Urinary bladder (tissue), 4 donors: ENCODE measurements around the gene SALL2. TPM values are rescaled to one million over a fixed set of nuclear protein-coding genes. Genes with fewer than 3 reads are reported as not detected.
A peak's percentile ranks its signal among the peaks of the same experiment; 100 is the strongest.

Experiments used
- DNase-seq: peaks from one replicate; pipeline ENCODE4 v3.0.0-alpha.2; 2015; ENCODE audit errors: extremely low spot score
- H3K27ac ChIP-seq: one replicate; pipeline ENCODE4 v1.5.1; 2013; ENCODE audit warnings: low read depth, mild to moderate bottlenecking, moderate library complexity
- H3K36me3 ChIP-seq: one replicate; pipeline ENCODE4 v1.6.1; 2013; ENCODE audit warnings: mild to moderate bottlenecking, moderate library complexity; ENCODE audit not compliant: insufficient read depth
- H3K4me1 ChIP-seq: one replicate; pipeline ENCODE4 v1.6.1; 2013; ENCODE audit warnings: mild to moderate bottlenecking, moderate library complexity; ENCODE audit not compliant: insufficient read depth
- H3K4me3 ChIP-seq: one replicate; pipeline ENCODE4 v1.5.1; 2013; ENCODE audit warnings: low read depth, low read length
- WGBS: extraction: QIAGEN DNeasy Blood & Tissue Kit; methylation state at CpG from one replicate; pipeline ENCODE4 v1.1.7; 2013; 5-methylcytosine and 5-hydroxymethylcytosine counted together
- polyA plus RNA-seq: library from polyadenylated mRNA; stranded (reverse); fragments of 200-250 nt; gene quantifications from one replicate; pipeline ENCODE4 v1.2.3, GENCODE V29; 2013
- total RNA-seq: library from RNA; depleted of rRNA; stranded (reverse); fragments of >200 nt; gene quantifications from one replicate; pipeline ENCODE4 v1.2.3, GENCODE V29; 2014
- donor health status: healthy with polysubstance abuse.
- donor health status: healthy.

SALL2 gene
- total and polyA plus RNA-seq, 2 donors, result 6.4 to 11.9 TPM

DNA sequence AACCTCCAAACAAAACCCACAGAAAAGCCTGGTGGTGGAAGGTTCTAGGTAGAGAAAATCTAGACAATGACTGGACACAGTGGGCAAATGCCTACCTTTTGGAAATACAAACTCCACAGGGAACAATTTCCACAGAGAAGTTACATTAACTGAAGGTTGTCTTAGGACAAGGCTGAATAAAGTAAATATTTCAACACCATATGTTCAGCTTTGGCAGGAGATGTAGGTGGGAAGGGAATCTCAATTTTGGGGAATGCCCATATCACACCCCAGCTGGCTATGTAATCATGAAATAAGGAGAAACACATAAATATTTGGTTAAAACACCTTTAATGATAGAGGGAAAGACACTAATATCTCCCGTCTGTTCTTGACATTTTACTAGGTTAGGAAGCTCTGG is 5.4 kb downstream of the SALL2 start:
- Histone ChIP-seq H3K4me3 (no peak overlapping the region), H3K27ac (no peak overlapping the region), H3K36me3 (no peaks in the 10 kb centered on the region), H3K4me1 (no peaks in the 10 kb centered on the region)
- DNase-seq, result no peak
- WGBS, result 74% methylated on average over 1 of the region's 1 CpG

DNA sequence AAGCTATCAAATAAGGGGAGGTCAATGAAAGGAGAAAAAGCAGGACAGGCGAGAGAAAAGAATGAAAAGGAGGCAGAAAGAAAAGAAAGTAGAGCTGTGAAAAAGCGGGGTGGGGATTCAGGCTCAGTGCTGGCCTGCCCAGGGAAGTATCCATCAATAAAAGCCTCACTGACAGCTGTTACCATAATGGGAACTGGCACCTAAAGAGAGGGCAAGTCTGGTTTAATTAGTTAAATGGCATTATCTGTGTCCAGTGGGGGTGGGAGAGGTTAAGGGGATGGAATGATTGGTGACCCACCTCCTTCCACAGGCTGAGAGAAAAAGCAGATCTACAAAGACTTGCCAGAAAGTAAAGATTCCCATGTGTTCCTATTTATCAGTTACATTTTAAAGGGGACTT is 7.4 kb downstream of the SALL2 start:
- Histone ChIP-seq H3K4me1 (no peaks in the 10 kb centered on the region), H3K4me3 (no peak overlapping the region), H3K27ac (no peak overlapping the region), H3K36me3 (no peaks in the 10 kb centered on the region)
- WGBS, result 69% methylated on average over 2 of the region's 2 CpGs
- no peak for DNase-seq

DNA sequence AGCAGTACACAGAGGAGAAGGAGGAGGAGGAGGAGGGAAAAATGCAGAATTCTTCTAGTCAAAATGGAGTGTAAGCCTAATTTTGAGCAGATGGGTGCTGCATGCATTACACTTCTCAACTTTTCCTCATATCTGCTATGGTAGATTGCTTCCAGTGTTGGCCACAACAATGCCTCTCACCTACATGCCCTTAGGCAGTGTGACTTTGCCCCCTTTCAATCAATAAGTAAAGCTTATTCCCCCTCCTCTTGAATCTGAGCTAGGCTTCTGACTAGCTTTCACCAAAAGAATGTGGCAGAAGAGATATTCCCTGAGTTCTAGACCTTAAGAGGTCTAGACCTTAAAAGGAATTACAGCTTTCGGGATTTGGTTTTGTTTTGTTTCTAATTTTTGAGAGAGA is 11.8 kb downstream of the SALL2 start:
- 88% methylated on average over 1 of the region's 1 CpG for WGBS
- H3K27ac ChIP-seq, result no peak overlapping the region

DNA sequence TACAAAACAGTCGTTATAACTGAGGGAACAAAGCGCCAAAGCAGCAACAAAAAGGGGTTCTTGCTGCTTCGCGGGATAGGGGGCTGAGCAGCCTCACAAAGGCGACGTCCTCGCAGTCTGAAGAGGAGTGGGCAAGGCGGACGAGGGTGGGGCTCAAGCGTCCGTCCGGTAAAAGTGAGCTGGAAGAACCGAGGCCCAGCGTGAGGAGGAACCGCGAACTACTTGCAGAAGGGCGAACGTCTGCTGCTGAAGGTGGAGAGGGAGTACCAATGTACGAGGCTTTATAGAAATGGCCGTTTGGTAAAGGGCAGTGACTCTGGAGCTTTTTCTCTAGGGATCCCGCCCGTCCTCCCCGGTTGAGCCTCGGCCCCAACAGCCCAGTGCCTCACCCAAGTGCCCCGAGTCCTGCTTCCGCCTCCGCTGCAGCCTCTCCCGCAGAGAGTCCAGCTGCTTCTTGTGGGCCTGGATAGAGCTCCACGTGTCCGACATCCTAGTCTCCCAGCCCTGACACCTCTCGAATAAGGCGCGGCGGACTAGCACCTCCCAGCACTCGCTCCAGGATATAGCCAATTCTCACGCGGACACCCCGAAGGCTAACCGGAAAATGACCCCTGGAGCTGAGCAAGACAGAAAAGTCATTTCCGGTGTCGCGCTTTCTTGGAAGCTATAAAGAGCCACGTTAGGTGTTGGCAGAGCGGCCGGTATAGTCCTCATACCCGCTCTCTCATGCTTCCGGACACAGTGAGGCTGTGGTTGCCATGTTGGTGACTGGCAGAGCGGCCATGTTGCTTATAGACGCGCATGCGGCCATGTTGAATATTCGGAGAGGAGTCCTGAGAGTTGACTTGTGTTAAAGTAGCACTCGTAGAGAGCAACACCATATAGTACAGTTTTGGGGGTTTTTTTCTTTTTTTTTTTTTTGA is 15.2 kb downstream of the SALL2 start, which contains the start of gene METTL3:
Gene METTL3, minus strand, starts transcription at position 606 of the 923 bp plus-strand sequence. Its CDS starts 117 bp downstream, at position 489.
- Histone ChIP-seq H3K27ac (peak within 1 kb of the TSS; percentile 87), H3K4me1 (peaks cover 1% of the 10 kb centered on the region), H3K4me3 (peak within 1 kb of the TSS; percentile 77), H3K36me3 (no peaks in the 10 kb centered on the region)
- peak; percentile 98 for DNase-seq
- WGBS, result under 1% methylated on average over 53 of the region's 53 CpGs

More for the DNA sequence above, 11.8 kb downstream of the SALL2 start:
- H3K4me1 ChIP-seq, result no peaks in the 10 kb centered on the region
- DNase-seq, result no peak
- no peaks in the 10 kb centered on the region for H3K36me3 ChIP-seq
- no peak overlapping the region for H3K4me3 ChIP-seq

DNA sequence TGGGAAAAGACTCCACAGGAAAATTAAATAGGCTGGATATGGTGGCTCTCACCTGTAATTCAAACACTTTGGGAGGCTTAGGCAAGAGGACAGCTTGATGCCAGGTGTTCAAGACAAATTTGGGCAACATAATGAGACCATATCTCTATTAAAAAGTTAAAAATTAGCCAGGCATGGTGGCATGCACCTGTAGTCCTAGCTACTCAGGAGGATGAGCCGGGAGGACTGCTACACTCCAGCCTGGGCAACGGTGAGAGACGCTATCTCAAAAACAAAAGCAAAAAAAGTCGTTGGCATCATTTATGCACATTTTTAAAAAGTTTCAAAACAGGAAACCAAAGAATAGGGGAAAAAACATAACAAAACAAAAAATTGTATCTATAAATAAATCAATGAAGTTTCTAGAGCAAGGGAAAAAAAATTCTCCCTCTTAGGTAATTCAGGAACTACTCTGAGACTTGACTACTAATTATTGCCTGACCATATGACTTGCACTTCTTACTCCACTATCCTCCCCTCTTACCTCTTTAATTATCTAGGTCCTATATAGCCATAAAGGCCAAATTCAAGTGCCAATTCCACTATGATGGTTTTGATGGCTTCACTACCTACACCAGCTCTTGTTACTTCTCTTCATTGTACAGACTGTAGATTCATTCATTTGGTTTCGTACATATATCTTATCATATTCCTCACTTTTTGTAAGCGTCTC is 16.6 kb downstream of the SALL2 start:
- Histone ChIP-seq H3K4me3 (no peak overlapping the region), H3K4me1 (peaks cover 1% of the 10 kb centered on the region), H3K27ac (no peak overlapping the region), H3K36me3 (no peaks in the 10 kb centered on the region)
- 85% methylated on average over 6 of the region's 6 CpGs for WGBS
- no peak for DNase-seq

DNA sequence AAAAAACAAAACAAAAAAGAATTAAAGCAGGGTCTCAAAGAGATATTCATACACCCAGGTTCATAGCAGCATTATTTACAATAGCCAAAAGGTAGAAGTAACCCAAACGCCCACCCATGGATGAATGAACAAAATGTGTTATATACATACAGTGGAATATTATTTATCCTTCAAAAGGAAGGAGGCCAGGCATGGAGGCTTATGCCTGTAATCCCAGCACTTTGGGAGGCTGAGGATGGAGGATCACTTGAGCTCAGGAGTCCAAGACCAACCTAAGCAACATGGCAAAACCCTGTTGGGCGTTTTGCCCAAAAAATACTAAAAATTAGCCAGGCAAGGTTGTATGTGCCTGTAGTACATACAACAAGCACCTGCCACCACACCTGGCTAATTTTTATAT is 19.6 kb downstream of the SALL2 start:
- no peak overlapping the region for H3K27ac ChIP-seq
- no peaks in the 10 kb centered on the region for H3K36me3 ChIP-seq
- WGBS, result 89% methylated on average over 2 of the region's 2 CpGs
- no peak overlapping the region for H3K4me3 ChIP-seq
- H3K4me1 ChIP-seq, result peaks cover 1% of the 10 kb centered on the region
- DNase-seq, result no peak

DNA sequence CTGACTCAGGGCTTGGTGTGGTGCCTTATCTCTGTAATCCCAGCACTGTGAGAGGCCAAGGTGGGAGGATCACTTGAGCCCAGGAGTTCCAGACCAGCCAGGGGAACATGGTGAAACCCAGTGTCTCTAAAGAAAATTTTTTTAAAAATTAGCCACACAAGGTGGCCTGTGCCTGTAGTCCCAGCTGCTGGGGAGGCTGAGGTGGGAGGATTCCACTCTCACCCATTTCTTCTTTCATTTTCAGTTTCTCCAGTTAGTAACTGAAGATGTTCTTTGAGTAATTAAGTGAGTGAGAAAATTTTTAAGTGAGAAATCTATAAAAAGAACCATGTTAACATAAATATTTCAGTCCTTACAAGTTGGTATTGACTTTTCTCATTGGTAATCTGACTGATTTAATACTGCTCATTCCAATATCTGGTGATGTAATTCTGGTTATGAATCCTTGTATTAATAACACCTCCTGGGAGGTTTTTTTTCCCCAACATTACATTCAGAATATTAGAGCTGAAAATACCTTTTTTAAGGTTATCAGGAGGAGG is 21.1 kb downstream of the SALL2 start:
- H3K4me3 ChIP-seq, result no peak overlapping the region
- H3K4me1 ChIP-seq, result peaks cover 1% of the 10 kb centered on the region
- peaks cover 4% of the 10 kb centered on the region for H3K36me3 ChIP-seq
- no peak for DNase-seq
- H3K27ac ChIP-seq, result no peak overlapping the region

DNA sequence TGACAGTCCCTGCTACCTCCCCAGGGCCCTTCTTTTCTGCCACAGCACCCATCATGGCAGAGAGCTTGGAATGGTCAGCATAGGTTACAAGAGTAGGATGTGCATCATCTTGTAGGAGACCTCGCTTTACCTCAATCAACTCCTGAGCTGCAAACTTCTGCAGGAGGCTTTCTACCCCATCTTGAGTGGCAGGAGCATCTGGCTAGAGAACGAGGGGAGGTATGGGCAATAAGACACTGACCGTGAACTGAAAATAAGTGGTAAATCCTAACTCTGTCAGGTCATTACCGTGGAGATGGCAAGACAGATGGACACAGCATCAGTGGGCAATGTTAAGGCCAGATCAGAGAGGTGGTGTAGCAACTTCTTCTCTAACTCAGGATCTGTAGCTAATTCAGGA is 22.8 kb downstream of the SALL2 start:
- peaks cover 4% of the 10 kb centered on the region for H3K36me3 ChIP-seq
- 92% methylated on average over 4 of the region's 4 CpGs for WGBS
- no peak overlapping the region for H3K27ac ChIP-seq
- no peak overlapping the region for H3K4me3 ChIP-seq
- H3K4me1 ChIP-seq, result peaks cover 1% of the 10 kb centered on the region
- no peak for DNase-seq

DNA sequence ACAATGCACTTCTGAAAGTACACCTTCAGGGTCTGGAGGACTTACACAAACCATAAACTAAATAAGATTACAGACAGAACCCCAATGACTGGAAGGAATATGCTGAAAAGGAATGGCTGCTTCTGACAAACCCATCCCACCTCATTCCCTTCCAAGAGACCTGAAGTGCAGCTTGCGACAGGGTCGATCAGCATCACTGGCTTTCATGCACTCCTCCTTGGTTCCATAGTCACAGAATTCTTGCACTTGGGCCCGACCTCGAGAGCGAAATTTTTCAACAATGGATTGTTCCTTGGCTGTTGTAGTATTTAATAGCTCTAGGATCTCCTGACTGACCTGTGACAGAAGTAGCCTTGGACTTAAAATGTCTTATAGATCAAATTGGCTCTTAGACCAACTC is 24.6 kb downstream of the SALL2 start:
- Histone ChIP-seq H3K27ac (no peak overlapping the region), H3K4me3 (no peak overlapping the region), H3K36me3 (peaks cover 6% of the 10 kb centered on the region), H3K4me1 (no peaks in the 10 kb centered on the region)
- WGBS, result 92% methylated on average over 5 of the region's 5 CpGs
- DNase-seq, result no peak

DNA sequence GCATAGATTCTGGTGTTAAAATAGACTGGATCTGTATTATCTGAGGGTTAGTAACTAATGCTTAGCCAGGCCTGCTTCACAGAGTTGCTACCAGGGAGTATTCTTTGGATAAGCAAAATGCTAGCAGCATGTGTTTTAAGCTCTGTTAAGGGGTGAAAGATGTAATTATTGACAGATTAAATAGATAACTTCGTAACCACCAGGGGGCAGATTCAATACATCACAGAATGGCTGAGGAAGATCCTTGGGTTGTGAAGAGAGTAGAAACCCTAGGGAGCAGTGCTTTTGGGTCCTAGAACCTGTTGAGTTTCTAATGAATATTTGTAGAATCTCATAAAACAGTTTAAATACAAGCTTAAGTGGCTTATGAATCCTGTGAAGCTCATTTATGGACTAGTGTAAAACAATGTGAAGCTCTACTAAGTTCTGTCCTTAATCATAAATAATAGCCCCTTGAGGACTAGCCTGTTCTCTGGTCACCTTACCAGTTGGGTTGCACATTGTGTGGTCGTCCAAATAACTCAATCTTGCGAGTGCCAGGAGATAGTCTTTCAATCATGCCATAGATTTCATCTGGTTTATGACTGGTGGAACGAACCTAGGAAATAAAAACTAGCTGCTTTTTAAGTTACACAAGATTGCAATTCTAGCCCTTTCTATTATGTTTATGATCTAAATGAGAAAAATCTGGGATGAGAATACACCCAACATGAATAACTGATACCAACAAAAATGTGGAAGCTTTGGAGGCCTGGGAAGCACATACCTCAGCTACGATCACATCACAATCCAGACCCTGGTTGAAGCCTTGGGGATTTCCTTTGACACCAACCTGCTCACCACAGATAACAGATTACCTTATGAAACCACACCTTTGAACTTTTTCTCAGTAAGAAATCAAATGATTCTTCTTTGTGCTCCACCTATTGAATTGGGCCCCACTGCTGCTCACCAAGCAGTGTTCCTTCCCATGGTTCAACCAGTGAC is 27.3 kb downstream of the SALL2 start:
- H3K4me3 ChIP-seq, result no peak overlapping the region
- no peak overlapping the region for H3K27ac ChIP-seq
- peak; percentile 18 for DNase-seq
- H3K36me3 ChIP-seq, result peaks cover 6% of the 10 kb centered on the region
- WGBS, result 61% methylated on average over 5 of the region's 5 CpGs
- H3K4me1 ChIP-seq, result no peaks in the 10 kb centered on the region

DNA sequence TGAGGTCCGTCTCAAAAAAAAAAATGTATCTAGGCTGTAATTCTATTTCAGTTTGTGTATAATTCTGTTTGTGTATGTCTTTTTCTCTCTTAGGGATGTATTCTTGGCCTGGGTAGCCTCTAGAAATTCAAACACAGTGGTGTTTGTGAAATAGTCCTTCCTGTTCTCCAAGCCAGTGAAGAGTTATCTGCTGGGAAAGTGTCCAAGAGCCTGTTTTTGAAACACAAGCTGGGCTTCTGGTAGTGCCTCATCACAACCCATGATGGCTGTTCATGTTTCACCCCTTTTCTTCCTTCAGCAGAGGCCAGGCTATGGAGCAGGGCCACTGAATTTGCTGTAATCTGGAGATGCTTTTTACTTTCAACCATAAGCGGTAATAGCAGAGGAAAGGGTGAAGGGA is 29.7 kb downstream of the SALL2 start:
- Histone ChIP-seq H3K36me3 (peaks cover 8% of the 10 kb centered on the region), H3K4me1 (no peaks in the 10 kb centered on the region), H3K27ac (no peak overlapping the region), H3K4me3 (no peak overlapping the region)
- no peak for DNase-seq
- WGBS, result 73% methylated on average over 2 of the region's 2 CpGs

DNA sequence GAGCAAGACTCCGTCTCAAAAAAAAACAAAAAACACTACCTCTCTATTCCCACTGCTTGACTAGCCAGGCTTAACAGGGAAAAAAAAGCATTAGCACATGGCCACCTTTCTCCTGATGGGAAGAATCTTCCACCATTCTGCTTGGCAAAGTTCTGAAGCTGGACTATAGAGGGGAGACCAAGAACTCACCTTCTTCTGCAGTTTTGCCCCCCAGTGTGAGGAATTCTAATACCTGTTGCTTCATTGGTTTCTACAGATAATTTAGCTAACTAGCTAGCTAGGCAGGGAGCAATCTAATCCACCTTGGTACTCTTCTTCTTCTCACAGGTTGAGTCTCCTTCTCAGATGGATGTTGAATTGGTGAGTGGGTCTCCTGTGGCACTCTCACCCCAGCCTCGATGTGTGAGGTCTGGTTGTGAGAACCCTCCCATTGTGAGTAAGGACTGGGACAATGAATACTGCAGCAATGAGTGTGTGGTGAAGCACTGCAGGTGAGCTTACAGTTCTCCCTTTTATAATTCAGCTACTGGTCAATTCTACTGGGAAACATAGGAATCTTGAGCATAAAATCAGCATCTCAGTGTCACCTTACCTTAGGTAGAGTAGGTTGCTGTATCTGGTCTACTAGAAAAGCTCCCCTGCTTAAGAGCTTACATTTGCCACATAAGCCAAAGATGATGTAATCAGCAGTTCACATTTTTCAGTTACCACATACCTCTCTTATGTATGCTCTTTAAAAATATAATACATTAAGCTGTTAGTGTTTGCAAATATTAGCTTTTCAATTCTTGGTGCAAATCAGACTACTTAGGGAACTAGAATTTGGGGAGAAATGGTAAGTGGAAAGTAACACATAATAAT is 31.0 kb downstream of the SALL2 start:
- peaks cover 4% of the 10 kb centered on the region for H3K36me3 ChIP-seq
- 96% methylated on average over 2 of the region's 2 CpGs for WGBS
- H3K4me3 ChIP-seq, result no peak overlapping the region
- H3K4me1 ChIP-seq, result no peaks in the 10 kb centered on the region
- no peak overlapping the region for H3K27ac ChIP-seq
- no peak for DNase-seq
